Colonic mucosa (tissue), 4 donors: ENCODE measurements around the gene TMEM259. TPM values are rescaled to one million over a fixed set of nuclear protein-coding genes. Genes with fewer than 3 reads are reported as not detected.

Experiments
- DNase-seq: peaks from one replicate; pipeline ENCODE4 v3.0.0-alpha.2; 2020
- H3K27ac ChIP-seq: fragments of 200-600 bp; one replicate; pipeline ENCODE4 v1.8.0; 2021
- H3K27me3 ChIP-seq: fragments of 200-600 bp; one replicate; pipeline ENCODE4 v1.8.0; 2021
- H3K36me3 ChIP-seq: fragments of 200-600 bp; one replicate; pipeline ENCODE4 v1.8.0; 2021
- H3K4me1 ChIP-seq: fragments of 200-600 bp; one replicate; pipeline ENCODE4 v1.8.0; 2021; ENCODE audit warnings: mild to moderate bottlenecking
- H3K4me3 ChIP-seq: fragments of 200-600 bp; one replicate; pipeline ENCODE4 v1.8.0; 2021
- H3K9ac ChIP-seq, 2 donors: one replicate each; pipeline ENCODE4 v1.7.0; 2013; ENCODE audit warnings: control low read depth in 2 of 2, low read depth in 2 of 2, low read length in 2 of 2
- H3K9me3 ChIP-seq: fragments of 200-600 bp; one replicate; pipeline ENCODE4 v1.8.0; 2021
- CTCF ChIP-seq: fragments of 200-600 bp; IDR thresholded peaks from one replicate; pipeline ENCODE4 v1.8.0; 2022; ENCODE audit warnings: antibody characterized with exemption, mild to moderate bottlenecking
- intact Hi-C: fragments of 100-400 bp; cut with DNase I; formaldehyde crosslinking; loops from one replicate; pipeline ENCODE4 v1.14.1; 2022
- total RNA-seq, 2 donors: library from RNA; stranded (reverse); fragmentation: NEBNext Ultra II Directional in 1 of 2; extraction: Animal tissue kit (Norgen Biotek cat#: 25700) in 1 of 2; gene quantifications; one replicate each; pipeline ENCODE4 v1.2.1, GENCODE V29; 2021
- donor health status: healthy.
- donor health status: DM: no; HTN: no; CAD: no.
- donor health status: DM: no; HTN: no; CAD: no.

TMEM259 gene
- total RNA-seq, 2 donors from 2014 or later: 170 to 235 TPM

GRCh38 chr19:1039646-1040475 lies 18.9 kb upstream of the TMEM259 start, which contains the start of gene ABCA7:
Gene ABCA7 (plus strand): TSS chr19:1040107. CDS start chr19:1041362, 1,255 bp downstream.
- no peak for TF ChIP-seq CTCF
- H3K4me1 ChIP-seq: peaks cover 23% of the 10 kb centered on the region
- H3K27me3 ChIP-seq: no peaks in the 10 kb centered on the region
- DNase-seq: peak; percentile 99
- peak within 1 kb of the TSS; percentile 76 for H3K27ac ChIP-seq
- H3K36me3 ChIP-seq: no peaks in the 10 kb centered on the region
- peak within 1 kb of the TSS; percentile 74 to 86 for H3K9ac ChIP-seq
- peak within 1 kb of the TSS; percentile 52 for H3K4me3 ChIP-seq
- intact Hi-C loops: no loop called here
- H3K9me3 ChIP-seq: no peaks in the 10 kb centered on the region

DNA sequence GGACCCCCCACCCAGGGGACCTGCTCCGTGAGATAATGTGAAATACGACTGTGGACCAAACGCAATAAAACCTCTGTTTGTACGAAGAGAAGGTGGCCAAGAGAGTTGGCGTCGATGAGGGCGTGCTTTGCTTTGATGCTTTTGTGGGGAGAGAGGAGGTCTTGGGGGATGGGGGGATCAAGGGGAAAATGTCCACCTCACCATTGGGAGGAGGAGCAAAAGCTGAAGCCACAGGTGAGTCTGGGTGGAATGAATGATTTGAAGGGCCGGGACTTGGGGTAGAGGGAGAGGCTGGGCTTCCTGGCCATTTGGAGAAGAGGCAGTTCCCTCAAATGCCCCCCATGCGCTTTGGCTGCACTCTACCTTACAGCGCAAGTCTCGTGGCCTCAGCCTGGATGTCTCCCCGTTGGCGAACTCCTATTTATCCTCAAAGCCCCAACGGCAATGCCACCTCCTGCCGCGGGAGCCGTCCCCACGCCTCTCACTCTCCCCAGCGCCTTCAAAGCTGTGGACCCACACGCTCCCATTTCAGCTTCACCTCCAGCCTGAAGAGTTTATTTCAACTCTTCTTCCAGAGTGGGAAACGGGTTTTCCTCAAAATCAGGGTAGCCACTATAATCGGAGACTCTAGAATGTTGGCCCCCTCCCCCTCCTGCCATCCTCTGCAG lies 18.2 kb upstream of the TMEM259 start:
- Histone ChIP-seq H3K27me3 (no peaks in the 10 kb centered on the region), H3K9ac (peak overlapping the region; percentile 34 to 39), H3K36me3 (no peaks in the 10 kb centered on the region), H3K4me3 (peak overlapping the region; percentile 52), H3K9me3 (no peaks in the 10 kb centered on the region), H3K27ac (peak overlapping the region; percentile 76), H3K4me1 (peaks cover 23% of the 10 kb centered on the region)
- intact Hi-C loops: no loop called here
- no peak for DNase-seq
- no peak for TF ChIP-seq CTCF

DNA sequence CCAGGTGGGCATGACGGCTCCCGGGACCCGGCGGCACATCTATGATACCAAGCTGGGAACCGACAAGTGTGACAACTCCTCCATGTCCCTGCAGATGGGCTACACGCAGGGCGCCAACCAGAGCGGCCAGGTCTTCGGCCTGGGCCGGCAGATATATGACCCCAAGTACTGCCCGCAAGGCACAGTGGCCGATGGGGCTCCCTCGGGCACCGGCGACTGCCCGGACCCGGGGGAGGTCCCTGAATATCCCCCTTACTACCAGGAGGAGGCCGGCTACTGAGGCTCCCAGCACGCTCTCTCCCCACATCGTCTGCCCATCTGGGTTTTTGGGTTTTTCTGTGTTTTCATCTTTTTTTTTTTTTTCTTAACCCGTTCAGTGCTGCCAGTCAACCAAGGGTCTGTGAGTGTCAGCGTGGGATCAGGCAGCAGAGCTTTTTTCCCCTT lies 16.7 kb upstream of the TMEM259 start:
- peak overlapping the region; percentile 76 for H3K27ac ChIP-seq
- H3K36me3 ChIP-seq: peaks cover under 1% of the 10 kb centered on the region
- no peak for DNase-seq
- no peak overlapping the region for H3K4me3 ChIP-seq
- no peaks in the 10 kb centered on the region for H3K27me3 ChIP-seq
- H3K9me3 ChIP-seq: no peaks in the 10 kb centered on the region
- intact Hi-C loops: no loop called here
- H3K4me1 ChIP-seq: peaks cover 20% of the 10 kb centered on the region
- H3K9ac ChIP-seq: no peak overlapping the region
- TF ChIP-seq CTCF: no peak

DNA sequence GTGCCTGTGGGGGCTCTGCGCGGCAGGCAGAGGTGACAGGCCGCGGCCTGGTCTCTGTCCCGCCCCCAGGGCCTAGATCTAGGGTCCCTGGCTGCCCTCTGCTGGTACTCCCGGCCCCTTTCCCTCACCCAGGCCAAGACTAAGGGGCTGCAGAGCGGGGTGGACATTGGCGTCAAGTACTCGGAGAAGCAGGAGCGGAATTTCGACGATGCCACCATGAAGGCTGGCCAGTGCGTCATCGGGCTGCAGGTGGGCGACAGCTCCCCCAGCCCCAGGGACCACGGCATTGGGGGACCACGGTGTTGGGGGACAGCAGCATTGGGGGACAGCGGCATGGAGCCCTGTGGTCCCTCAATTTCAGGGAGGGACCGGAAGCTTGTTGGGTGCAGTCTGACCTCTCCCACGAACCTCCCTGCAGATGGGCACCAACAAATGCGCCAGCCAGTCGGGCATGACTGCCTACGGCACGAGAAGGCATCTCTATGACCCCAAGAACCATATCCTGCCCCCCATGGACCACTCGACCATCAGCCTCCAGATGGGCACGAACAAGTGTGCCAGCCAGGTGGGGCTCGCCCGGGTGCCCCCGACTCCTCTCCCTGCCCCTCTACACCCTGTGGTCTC lies 15.2 kb upstream of the TMEM259 start:
- Histone ChIP-seq H3K4me1 (peaks cover 11% of the 10 kb centered on the region), H3K9me3 (no peaks in the 10 kb centered on the region), H3K9ac (no peak overlapping the region), H3K27me3 (no peaks in the 10 kb centered on the region), H3K27ac (no peak overlapping the region), H3K36me3 (peaks cover 12% of the 10 kb centered on the region), H3K4me3 (no peak overlapping the region)
- intact Hi-C loops: no loop called here
- no peak for DNase-seq
- no peak for TF ChIP-seq CTCF

DNA sequence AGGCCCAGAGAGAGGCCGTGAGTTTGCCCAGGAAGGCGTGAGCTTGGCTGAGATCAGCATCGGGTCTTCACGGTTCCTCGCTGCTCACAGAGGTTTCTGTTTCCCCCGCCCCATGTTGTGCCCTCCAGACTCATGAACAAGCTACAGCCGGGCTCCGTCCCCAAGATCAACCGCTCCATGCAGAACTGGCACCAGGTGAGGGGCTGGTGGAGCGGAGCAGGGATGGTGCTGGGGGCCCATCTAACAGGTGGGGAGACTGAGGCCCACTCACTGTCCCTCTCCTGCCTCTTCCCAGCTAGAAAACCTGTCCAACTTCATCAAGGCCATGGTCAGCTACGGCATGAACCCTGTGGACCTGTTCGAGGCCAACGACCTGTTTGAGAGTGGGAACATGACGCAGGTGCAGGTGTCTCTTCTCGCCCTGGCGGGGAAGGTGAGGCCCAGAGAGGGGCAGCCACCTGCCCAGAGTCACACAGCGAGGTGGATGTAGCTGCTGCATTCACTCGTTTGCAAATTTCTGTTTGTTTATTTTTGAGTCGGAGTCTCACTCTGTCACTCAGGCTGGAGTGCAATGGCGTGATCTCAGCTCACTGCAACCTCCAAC lies 11.4 kb upstream of the TMEM259 start:
- no peak overlapping the region for H3K9ac ChIP-seq

More for the DNA sequence above, 11.4 kb upstream of the TMEM259 start:
- TF ChIP-seq CTCF: no peak
- Histone ChIP-seq H3K4me1 (peaks cover 10% of the 10 kb centered on the region), H3K36me3 (peaks cover 12% of the 10 kb centered on the region), H3K27ac (no peak overlapping the region), H3K27me3 (no peaks in the 10 kb centered on the region), H3K9me3 (no peaks in the 10 kb centered on the region), H3K4me3 (no peak overlapping the region)
- DNase-seq: no peak
- intact Hi-C loops: no loop called here
